K562 (cell line): Measurements from ENCODE around the gene IL33. TPM values are rescaled to one million over a fixed set of nuclear protein-coding genes. Genes with fewer than 3 reads are reported as not detected.

Experiments used
- ATAC-seq: fragments of 200-7000 bp; cut with Tn5 transposase; 3 replicates; pipeline ENCODE4 v1.9.1; 2020; ENCODE audit warnings: moderate library complexity
- BruUV-seq: library from RNA; stranded (reverse); fragments of 400-500 nt; replicated peaks from 2 replicates; lab custom pipeline; 2021; lab: Mats Ljungman, UMichigan
- CTCF ChIA-PET: fragments of 300-600 bp; formaldehyde crosslinking; extraction: SDS; loops from one replicate; lab custom pipeline; 2021; ENCODE audit warnings: low intra/inter-chr PET ratio; lab: Yijun Ruan, JAX
- POLR2A ChIA-PET: fragments of 300-600, 350-650 bp; sonication (Branson Sonifier 250); formaldehyde crosslinking; extraction: SDS; loops from one replicate; lab custom pipeline; 2021; ENCODE audit warnings: antibody characterized with exemption, inconsistent platforms; lab: Yijun Ruan, JAX
- DNase-seq, 4 experiments: peaks; one replicate each; pipeline versions ENCODE4 v3.0.0 to v3.0.0-alpha.2; 2011 to 2018; ENCODE audit warnings: low spot score in 3 of 4, mixed read lengths in 3 of 4; ENCODE audit errors: extremely low read depth in 1 of 4
- FAIRE-seq: peaks from 2 replicates; lab custom pipeline; 2011; peaks lifted over from hg19 to GRCh38; lab: Jason Lieb, UNC
- H2AFZ ChIP-seq: 2 replicates; pipeline ENCODE4 v1.6.0; 2011; ENCODE audit warnings: low read depth, low read length, control low read depth, inconsistent platforms
- H3K27ac ChIP-seq: fragments of 200-600 bp; 3 replicates; pipeline ENCODE4 v1.8.0; 2011; ENCODE audit warnings: low read depth, mild to moderate bottlenecking, control low read depth, inconsistent platforms, low read length, moderate library complexity, mixed read lengths; ENCODE audit errors: extremely low read depth
- H3K27me3 ChIP-seq, 2 experiments: fragments of 300-600 bp in 1 of 2; 2 replicates in 1 of 2; 3 replicates in 1 of 2; pipeline versions ENCODE4 v1.6.0 to v1.8.0; 2011; ENCODE audit warnings: inconsistent platforms in 2 of 2, low read length in 2 of 2, mild to moderate bottlenecking in 1 of 2, mixed read lengths in 1 of 2, moderate library complexity in 1 of 2; ENCODE audit not compliant: control insufficient read depth in 2 of 2, insufficient read depth in 2 of 2
- H3K36me3 ChIP-seq: fragments of 300-600 bp; 3 replicates; pipeline ENCODE4 v1.8.0; 2011; ENCODE audit warnings: mild to moderate bottlenecking, low read length, inconsistent platforms; ENCODE audit not compliant: control insufficient read depth, insufficient read depth
- H3K4me1 ChIP-seq, 2 experiments: fragments of 200-600 bp in 1 of 2; replicated peaks in 1 of 2; 2 replicates in 1 of 2; 3 replicates in 1 of 2; pipeline versions ENCODE4 v1.5.1 to v1.8.0; 2011; ENCODE audit warnings: inconsistent platforms in 2 of 2, low read length in 2 of 2, mild to moderate bottlenecking in 1 of 2, mixed read lengths in 1 of 2, moderate library complexity in 1 of 2; ENCODE audit not compliant: control insufficient read depth in 2 of 2, insufficient read depth in 2 of 2
- H3K4me2 ChIP-seq: 2 replicates; pipeline ENCODE4 v1.6.1; 2011; ENCODE audit warnings: low read length, control low read depth, inconsistent platforms, mixed read lengths; ENCODE audit not compliant: insufficient read depth
- H3K4me3 ChIP-seq: fragments of 200-600 bp; sonication (generic), shearing (Covaris generic); 2 replicates; pipeline ENCODE4 v1.5.1; 2016; ENCODE audit warnings: control low read depth, inconsistent platforms
- H3K79me2 ChIP-seq: fragments of 200-600 bp; 3 replicates; pipeline ENCODE4 v1.8.0; 2011; ENCODE audit warnings: low read length, inconsistent platforms; ENCODE audit not compliant: control insufficient read depth, insufficient read depth
- H3K9ac ChIP-seq, 2 experiments: 2 replicates each; pipeline versions ENCODE4 v1.6.0 to v1.6.1; 2011; ENCODE audit warnings: low read depth in 2 of 2, low read length in 2 of 2, control low read depth in 1 of 2, inconsistent platforms in 1 of 2, mild to moderate bottlenecking in 1 of 2, mixed read lengths in 1 of 2; ENCODE audit not compliant: insufficient read depth in 1 of 2
- H3K9me1 ChIP-seq: one replicate; pipeline ENCODE4 v1.6.0; 2011; ENCODE audit warnings: inconsistent platforms, mild to moderate bottlenecking, low read length, moderate library complexity; ENCODE audit not compliant: control insufficient read depth, insufficient read depth
- H3K9me3 ChIP-seq: replicated peaks from 2 replicates; pipeline ENCODE4 v1.5.1; 2011; ENCODE audit warnings: low read depth, low read length, inconsistent platforms; ENCODE audit not compliant: control insufficient read depth, insufficient read depth
- H4K20me1 ChIP-seq: replicated peaks from 2 replicates; pipeline ENCODE4 v1.6.1; 2011; ENCODE audit warnings: low read length, inconsistent platforms, mixed read lengths; ENCODE audit not compliant: control insufficient read depth, insufficient read depth
- CREM ChIP-seq: IDR thresholded peaks from 2 replicates; pipeline ENCODE4 v1.6.1; 2014; ENCODE audit warnings: antibody characterized with exemption, low read depth
- NR4A1 ChIP-seq, 2 experiments: fragments of 250-450 bp in 1 of 2; fragments of 450-650 bp in 1 of 2; sonication (Bioruptor Pico) in 1 of 2; IDR thresholded peaks; 2 replicates each; pipeline versions ENCODE4 v1.4.0 to v1.6.1; 2016 to 2020; ENCODE audit warnings: mild to moderate bottlenecking in 2 of 2, missing compliant biosample characterization in 1 of 2, missing genetic modification characterization in 1 of 2, moderate library complexity in 1 of 2
- ZNF12 ChIP-seq: sonication (generic); formaldehyde crosslinking; IDR thresholded peaks from 2 replicates; pipeline ENCODE4 v1.4.0; 2020; ENCODE audit warnings: mild to moderate bottlenecking, missing genetic modification reagents
- WGBS: fragments of 100-300 bp; shearing (Covaris generic); methylation state at CpG from one replicate; pipeline ENCODE4 v1.1.6; 2016; ENCODE audit warnings: low coverage, mixed read lengths; ENCODE audit not compliant: insufficient coverage; ENCODE audit errors: missing lambda C conversion rate; 5-methylcytosine and 5-hydroxymethylcytosine counted together
- in situ Hi-C: fragments of 300-500 bp; cut with MboI; formaldehyde crosslinking; loops from 4 replicates; pipeline ENCODE4 v1.15.0; 2018; ENCODE audit warnings: inconsistent platforms, mixed read lengths
- intact Hi-C: fragments of 100-400 bp; cut with micrococcal nuclease; formaldehyde crosslinking; loops from 2 replicates; pipeline ENCODE4 v1.14.2; 2022
- polyA plus RNA-seq, 8 experiments: library from polyadenylated mRNA; depleted of rRNA in 4 of 8; stranded (reverse) in 5 of 8; unstranded in 3 of 8; fragments of >200 nt; fragmentation: Nextera tagmentation in 2 of 8; fragmentation: Illumina TruSeq in 1 of 8; extraction: Ambion mirVana in 2 of 8; extraction: Trizol in 1 of 8; gene quantifications; 2 replicates each; pipeline versions ENCODE4 v1.2.1 to v1.2.3, GENCODE V29; 2011 to 2014; ENCODE audit warnings: inconsistent platforms in 1 of 8, missing spikeins in 1 of 8
- total RNA-seq, 7 experiments: library from RNA; depleted of rRNA in 6 of 7; stranded (reverse); fragments of >200 nt in 6 of 7; fragmentation: Illumina TruSeq in 2 of 7; extraction: Trizol in 2 of 7; gene quantifications; 2 replicates each; pipeline versions ENCODE4 v1.2.1 to v1.2.3, GENCODE V29; 2011 to 2021; ENCODE audit warnings: low replicate concordance in 1 of 7
- TF ChIP-seq, protein P1 (sequence below), 3 experiments: IDR thresholded peaks in 2 of 3; conservative IDR thresholded peaks in 1 of 3; 2 replicates each; pipeline ENCODE4 v1.5.1; 2011 to 2012; ENCODE audit warnings: low read length in 3 of 3, mild to moderate bottlenecking in 3 of 3, control low read depth in 2 of 3, improper control_type of control experiment in 1 of 3, inconsistent platforms in 1 of 3, low read depth in 1 of 3, mixed read lengths in 1 of 3, moderate library complexity in 1 of 3; ENCODE audit not compliant: insufficient read depth in 2 of 3

The IL33 gene
- total and polyA plus RNA-seq, 9 of the 15 experiments (the other 6 are each of a cell fraction or from before 2014, with no cell fraction given) = not detected

DNA sequence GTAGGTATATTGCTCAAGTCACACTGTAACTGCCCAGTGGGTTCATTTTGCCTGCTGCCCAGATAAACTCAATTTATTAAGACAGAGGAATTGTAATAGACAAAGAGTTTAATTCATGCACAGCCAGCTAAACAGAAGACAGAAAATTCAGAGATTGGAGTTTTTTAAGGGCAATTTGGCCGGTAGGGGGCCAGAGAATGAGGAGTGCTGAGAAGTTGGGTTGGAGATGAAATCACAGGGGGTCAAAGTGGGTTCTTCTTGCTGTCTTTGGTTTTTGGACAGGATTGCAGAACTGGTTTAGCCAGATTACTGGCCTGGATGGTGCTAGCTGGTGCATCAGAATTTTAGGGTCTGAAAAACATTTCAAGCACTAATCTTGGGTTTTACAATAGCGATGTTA is 20.7 kb upstream of the IL33 start:
- Histone ChIP-seq H3K9me3 (no peaks in the 10 kb centered on the region), H4K20me1 (no peaks in the 10 kb centered on the region; the same call in 1 of the 2 replicates), H3K27ac (no peak overlapping the region), H2AFZ (no peak overlapping the region), H3K4me1 (no peaks in the 10 kb centered on the region), H3K9ac (no peak overlapping the region), H3K27me3 (no peaks in the 10 kb centered on the region), H3K4me2 (no peak overlapping the region), H3K36me3 (no peaks in the 10 kb centered on the region), H3K79me2 (no peaks in the 10 kb centered on the region), H3K9me1 (no peaks in the 10 kb centered on the region), H3K4me3 (no peak overlapping the region)
- 0% methylated on average over 2 of the region's 2 CpGs for WGBS
- intact Hi-C loops (loop anchor here (10.0 kb wide), 1 partner anchor 110 kb away; no protein-coding TSS in a partner anchor), in situ Hi-C loops (no loop called here)
- TF ChIP-seq ZNF12 = no peak
- no peak for TF ChIP-seq CREM
- TF ChIP-seq, protein P1, sequence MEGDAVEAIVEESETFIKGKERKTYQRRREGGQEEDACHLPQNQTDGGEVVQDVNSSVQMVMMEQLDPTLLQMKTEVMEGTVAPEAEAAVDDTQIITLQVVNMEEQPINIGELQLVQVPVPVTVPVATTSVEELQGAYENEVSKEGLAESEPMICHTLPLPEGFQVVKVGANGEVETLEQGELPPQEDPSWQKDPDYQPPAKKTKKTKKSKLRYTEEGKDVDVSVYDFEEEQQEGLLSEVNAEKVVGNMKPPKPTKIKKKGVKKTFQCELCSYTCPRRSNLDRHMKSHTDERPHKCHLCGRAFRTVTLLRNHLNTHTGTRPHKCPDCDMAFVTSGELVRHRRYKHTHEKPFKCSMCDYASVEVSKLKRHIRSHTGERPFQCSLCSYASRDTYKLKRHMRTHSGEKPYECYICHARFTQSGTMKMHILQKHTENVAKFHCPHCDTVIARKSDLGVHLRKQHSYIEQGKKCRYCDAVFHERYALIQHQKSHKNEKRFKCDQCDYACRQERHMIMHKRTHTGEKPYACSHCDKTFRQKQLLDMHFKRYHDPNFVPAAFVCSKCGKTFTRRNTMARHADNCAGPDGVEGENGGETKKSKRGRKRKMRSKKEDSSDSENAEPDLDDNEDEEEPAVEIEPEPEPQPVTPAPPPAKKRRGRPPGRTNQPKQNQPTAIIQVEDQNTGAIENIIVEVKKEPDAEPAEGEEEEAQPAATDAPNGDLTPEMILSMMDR (IDR thresholded peaks at IDR 0.05 in 2 of 3, conservative IDR thresholded peaks at IDR 0.05 in 1 of 3; ENCODE audit: insufficient read depth in 2 of 3, low read depth in 1 of 3, low read length in 3 of 3) = peak; percentile 1 to 33 (median 31); a peak in 2 of 6 replicates
- no peak for TF ChIP-seq NR4A1 (CRISPR knock-in tag; IDR thresholded peaks at IDR 0.05)
- TF ChIP-seq NR4A1 (tag; IDR thresholded peaks at IDR 0.05) = no peak
- ATAC-seq = no peak
- BruUV-seq = no TSS peak
- peak in 3 of 4 experiments; percentile 5 to 16 (median 7) for DNase-seq
- ChIA-PET POLR2A (interaction anchor here (2.0 kb wide), 1 partner anchor 11 kb away, joined by 6 read pairs; no protein-coding TSS in a partner anchor), CTCF (no interaction called here)
- FAIRE-seq = no peak
